IMR-90 (cell line): ENCODE results near the gene ZNF217. TPM values are rescaled to one million over a fixed set of nuclear protein-coding genes. Genes with fewer than 3 reads are reported as not detected.

Experiments used
- ATAC-seq: fragments of 200-7000 bp; cut with Tn5 transposase; 2 replicates; pipeline ENCODE4 v1.9.1; 2020; ENCODE audit warnings: low read depth, mild to moderate bottlenecking, moderate library complexity
- BruUV-seq: library from RNA; stranded (reverse); fragments of 400-500 nt; replicated peaks from 2 replicates; lab custom pipeline; 2021; lab: Mats Ljungman, UMichigan
- CTCF ChIA-PET: fragments of 300-600 bp; formaldehyde crosslinking; extraction: SDS; loops from one replicate; lab custom pipeline; 2021; ENCODE audit warnings: antibody characterized with exemption; lab: Yijun Ruan, JAX
- POLR2A ChIA-PET: fragments of 300-600 bp; sonication (Branson Sonifier 250); formaldehyde crosslinking; loops from one replicate; lab custom pipeline; 2022; ENCODE audit warnings: antibody characterized with exemption; ENCODE audit not compliant: unreplicated experiment; lab: Charles Lee
- DNase-seq: peaks from one replicate; pipeline ENCODE4 v3.0.0; 2013
- H2AFZ ChIP-seq: replicated peaks from 2 replicates; pipeline ENCODE3; 2013; ENCODE audit warnings: low read length, mild to moderate bottlenecking; ENCODE audit not compliant: poor library complexity
- H2AK5ac ChIP-seq: 2 replicates; pipeline ENCODE4 v1.6.1; 2013; ENCODE audit warnings: low read depth, low read length, inconsistent platforms
- H2AK9ac ChIP-seq: replicated peaks from 2 replicates; pipeline ENCODE3; 2013; ENCODE audit warnings: mild to moderate bottlenecking, low read depth, low read length, moderate library complexity; ENCODE audit not compliant: poor library complexity
- H2BK120ac ChIP-seq: 2 replicates; pipeline ENCODE4 v1.6.1; 2013; ENCODE audit warnings: low read depth, low read length, inconsistent platforms
- H2BK15ac ChIP-seq: 3 replicates; pipeline ENCODE4 v1.6.1; 2013; ENCODE audit warnings: low read depth, low read length, inconsistent platforms
- H2BK20ac ChIP-seq: 2 replicates; pipeline ENCODE4 v1.6.1; 2013; ENCODE audit warnings: low read depth, mild to moderate bottlenecking, inconsistent platforms, low read length, moderate library complexity
- H2BK5ac ChIP-seq: 2 replicates; pipeline ENCODE4 v1.6.1; 2013; ENCODE audit warnings: mild to moderate bottlenecking, low read depth, low read length, inconsistent platforms; ENCODE audit not compliant: poor library complexity, severe bottlenecking
- H3K14ac ChIP-seq: replicated peaks from 2 replicates; pipeline ENCODE4 v1.6.1; 2013; ENCODE audit warnings: low read depth, low read length, inconsistent platforms
- H3K18ac ChIP-seq: 2 replicates; pipeline ENCODE4 v1.6.1; 2013; ENCODE audit warnings: low read depth, low read length, control low read depth
- H3K23ac ChIP-seq: 2 replicates; pipeline ENCODE4 v1.6.1; 2013; ENCODE audit warnings: low read depth, low read length, inconsistent platforms
- H3K27ac ChIP-seq: 2 replicates; pipeline ENCODE4 v1.5.1; 2013; ENCODE audit warnings: mild to moderate bottlenecking, control low read depth, low read length; ENCODE audit not compliant: insufficient read depth
- H3K27me3 ChIP-seq: 2 replicates; pipeline ENCODE4 v1.6.1; 2013; ENCODE audit warnings: low read length; ENCODE audit not compliant: control insufficient read depth, insufficient read depth
- H3K36me3 ChIP-seq: 2 replicates; pipeline ENCODE4 v1.6.1; 2013; ENCODE audit warnings: low read length, mixed read lengths; ENCODE audit not compliant: control insufficient read depth, insufficient read depth
- H3K4ac ChIP-seq: 2 replicates; pipeline ENCODE4 v1.6.1; 2013; ENCODE audit warnings: low read depth, low read length, inconsistent platforms
- H3K4me1 ChIP-seq: 2 replicates; pipeline ENCODE4 v1.6.1; 2013; ENCODE audit warnings: low read length, mixed read lengths; ENCODE audit not compliant: control insufficient read depth, insufficient read depth
- H3K4me2 ChIP-seq: 2 replicates; pipeline ENCODE4 v1.6.1; 2013; ENCODE audit warnings: low read depth, mild to moderate bottlenecking, control low read depth, low read length, moderate library complexity
- H3K4me3 ChIP-seq: 2 replicates; pipeline ENCODE4 v1.5.1; 2013; ENCODE audit warnings: low read depth, mild to moderate bottlenecking, control low read depth, low read length, moderate library complexity; ENCODE audit not compliant: insufficient read depth
- H3K56ac ChIP-seq: 2 replicates; pipeline ENCODE4 v1.6.1; 2013; ENCODE audit warnings: low read length, inconsistent platforms; ENCODE audit not compliant: insufficient read depth; ENCODE audit errors: extremely low read depth
- H3K79me1 ChIP-seq, 2 experiments: 2 replicates each; pipeline ENCODE4 v1.6.1; 2013; ENCODE audit warnings: low read length in 2 of 2, inconsistent platforms in 1 of 2, low read depth in 1 of 2
- H3K9ac ChIP-seq: 2 replicates; pipeline ENCODE4 v1.6.1; 2013; ENCODE audit warnings: low read depth, low read length, control low read depth
- H3K9me1 ChIP-seq: 2 replicates; pipeline ENCODE4 v1.6.1; 2013; ENCODE audit warnings: low read length, inconsistent platforms; ENCODE audit not compliant: insufficient read depth
- H3K9me3 ChIP-seq: 2 replicates; pipeline ENCODE4 v1.6.1; 2013; ENCODE audit warnings: low read length; ENCODE audit not compliant: control insufficient read depth, insufficient read depth
- H4K20me1 ChIP-seq: 2 replicates; pipeline ENCODE4 v1.6.1; 2013; ENCODE audit warnings: low read length, inconsistent platforms; ENCODE audit not compliant: insufficient read depth
- H4K5ac ChIP-seq: 2 replicates; pipeline ENCODE4 v1.6.1; 2013; ENCODE audit warnings: mild to moderate bottlenecking, low read depth, low read length, control low read depth
- H4K8ac ChIP-seq, 2 experiments: 2 replicates each; pipeline ENCODE4 v1.6.1; 2013; ENCODE audit warnings: low read depth in 2 of 2, low read length in 2 of 2, control low read depth in 1 of 2, inconsistent platforms in 1 of 2
- H4K91ac ChIP-seq: 2 replicates; pipeline ENCODE4 v1.6.1; 2013; ENCODE audit warnings: low read depth, low read length, inconsistent platforms; ENCODE audit not compliant: insufficient read depth
- CHD1 ChIP-seq: IDR thresholded peaks from 2 replicates; pipeline ENCODE4 v1.6.1; 2012; ENCODE audit warnings: low read depth, low read length, improper control_type of control experiment
- MAFK ChIP-seq: IDR thresholded peaks from 2 replicates; pipeline ENCODE4 v1.6.1; 2012; ENCODE audit warnings: low read depth, low read length, improper control_type of control experiment
- MAZ ChIP-seq: IDR thresholded peaks from 2 replicates; pipeline ENCODE4 v1.6.1; 2012; ENCODE audit warnings: low read depth, mild to moderate bottlenecking, low read length, improper control_type of control experiment, moderate library complexity, borderline replicate concordance
- RCOR1 ChIP-seq: IDR thresholded peaks from 2 replicates; pipeline ENCODE4 v1.6.1; 2012; ENCODE audit warnings: mild to moderate bottlenecking, low read length, improper control_type of control experiment; ENCODE audit not compliant: insufficient replicate concordance
- WGBS, 2 experiments: methylation state at CpG; one replicate each; pipeline versions ENCODE4 v1.1.5 to v1.1.7; 2013; ENCODE audit warnings: missing lambda C conversion rate in 2 of 2; ENCODE audit not compliant: insufficient read length in 1 of 2; ENCODE audit errors: extremely low coverage in 2 of 2; 5-methylcytosine and 5-hydroxymethylcytosine counted together
- dilution Hi-C: fragments of 300-500 bp; cut with HindIII; formaldehyde crosslinking; loops from one replicate; pipeline ENCODE4 v1.14.3; 2018; ENCODE audit warnings: low sequenced_read_pairs; ENCODE audit not compliant: unreplicated experiment
- in situ Hi-C: fragments of 300-500 bp; cut with MboI; formaldehyde crosslinking; loops from 3 replicates; pipeline ENCODE4 v1.14.3; 2019; ENCODE audit warnings: low sequenced_read_pairs, inconsistent platforms, mixed read lengths
- intact Hi-C: fragments of 100-400 bp; cut with micrococcal nuclease; formaldehyde crosslinking; loops from 2 replicates; pipeline ENCODE4 v1.10.0; 2022
- polyA plus RNA-seq, 3 experiments: library from polyadenylated mRNA; depleted of rRNA; stranded (reverse); fragments of >200 nt; gene quantifications; 2 replicates each; pipeline ENCODE4 v1.2.3, GENCODE V29; 2012; ENCODE audit warnings: low replicate concordance in 1 of 3
- total RNA-seq: library from RNA; depleted of rRNA; stranded (reverse); fragments of >200 nt; gene quantifications from 2 replicates; pipeline ENCODE4 v1.2.3, GENCODE V29; 2012
- TF ChIP-seq, protein P1 (sequence below): fragments of 150-350 bp; IDR thresholded peaks from 2 replicates; pipeline ENCODE4 v1.6.1; 2016; ENCODE audit warnings: low read depth, mild to moderate bottlenecking, low read length, moderate library complexity, borderline replicate concordance
- TF ChIP-seq, protein P2 (sequence below): fragments of 150-350 bp; IDR thresholded peaks from 2 replicates; pipeline ENCODE4 v1.6.1; 2017; ENCODE audit warnings: mild to moderate bottlenecking, antibody characterized with exemption, low read length, low read depth

Gene ZNF217
- total and polyA plus RNA-seq, 2 of the 4 experiments (the other 2 are of a cell fraction): 9.1 to 27.8 TPM

DNA sequence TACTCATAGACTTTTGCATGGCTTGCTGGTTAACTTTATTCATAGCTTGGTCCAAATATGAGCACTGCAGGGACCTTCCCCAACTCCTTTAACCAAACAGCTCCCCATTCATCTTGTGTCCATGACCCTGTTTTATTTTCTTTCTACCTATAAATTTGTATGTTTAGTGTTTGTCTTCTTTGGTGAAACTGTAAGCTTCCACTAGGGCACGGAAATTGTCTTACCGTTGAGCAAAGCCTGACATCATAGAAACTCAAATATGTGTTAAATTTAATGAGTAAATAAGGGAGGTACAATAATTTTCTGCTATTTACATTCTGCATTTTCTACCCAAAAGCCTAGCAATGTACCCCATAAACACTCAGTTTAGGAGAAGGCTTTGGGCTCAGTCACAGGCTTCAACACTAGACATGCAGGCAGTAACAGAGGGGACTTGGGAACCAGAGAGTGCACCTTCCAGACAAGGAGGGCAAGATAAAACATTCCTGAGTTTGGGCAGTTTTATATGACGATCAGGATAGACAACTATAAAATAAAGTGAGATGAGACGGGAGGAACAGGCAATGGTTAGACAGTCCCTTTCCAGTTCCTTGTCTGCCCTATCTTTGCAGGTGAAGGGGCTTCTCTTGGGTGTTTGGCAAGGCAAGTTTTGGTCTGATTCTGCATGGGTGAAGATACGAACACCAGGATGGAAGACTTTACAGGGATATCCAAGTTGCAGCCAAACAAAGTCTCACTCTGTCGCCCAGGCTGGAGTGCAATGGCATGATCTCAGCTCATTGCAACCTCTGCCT, 46.2 kb upstream of the ZNF217 start:
- H3K9ac ChIP-seq: no peak overlapping the region
- no peak overlapping the region for H2BK120ac ChIP-seq
- dilution Hi-C loops: no loop called here
- no peak overlapping the region for H2BK5ac ChIP-seq
- H3K79me1 ChIP-seq: no peaks in the 10 kb centered on the region
- H3K27me3 ChIP-seq: no peaks in the 10 kb centered on the region
- no peak overlapping the region for H2AFZ ChIP-seq
- H3K14ac ChIP-seq: no peak overlapping the region; the same call in 1 of the 2 replicates
- H2BK20ac ChIP-seq: no peak overlapping the region
- no peak overlapping the region for H4K8ac ChIP-seq
- intact Hi-C loops: loop anchor here (5.0 kb wide), 1 partner anchor 52 kb away; no protein-coding TSS in a partner anchor
- no peak overlapping the region for H3K56ac ChIP-seq
- H2AK9ac ChIP-seq: no peak overlapping the region
- no peaks in the 10 kb centered on the region for H3K9me3 ChIP-seq
- no peak overlapping the region for H3K27ac ChIP-seq
- H3K36me3 ChIP-seq: no peaks in the 10 kb centered on the region
- H4K5ac ChIP-seq: no peak overlapping the region
- in situ Hi-C loops: no loop called here
- H3K9me1 ChIP-seq: no peaks in the 10 kb centered on the region; the same call in 1 of the 2 replicates
- H4K20me1 ChIP-seq: no peaks in the 10 kb centered on the region
- H3K4me3 ChIP-seq: no peak overlapping the region
- peaks cover 10% of the 10 kb centered on the region for H3K4me1 ChIP-seq
- BruUV-seq: no TSS peak
- no peak for DNase-seq
- H3K23ac ChIP-seq: no peak overlapping the region
- POLR2A ChIA-PET: no interaction called here
- no peak overlapping the region for H3K4me2 ChIP-seq
- no peak for ATAC-seq
- no peak overlapping the region for H3K18ac ChIP-seq
- no peak overlapping the region for H2BK15ac ChIP-seq
- 85% methylated on average over 2 of the region's 6 CpGs; no CpG with 5 or more reads in 1 of the 2 experiments for WGBS, 2 experiments
- no peak overlapping the region for H2AK5ac ChIP-seq
- H4K91ac ChIP-seq: no peak overlapping the region
- H3K4ac ChIP-seq: 0 out of 2 replicates have a peak overlapping the region, but pooled peaks have one; percentile 29
- CTCF ChIA-PET: no interaction called here
- TF ChIP-seq, protein P1, sequence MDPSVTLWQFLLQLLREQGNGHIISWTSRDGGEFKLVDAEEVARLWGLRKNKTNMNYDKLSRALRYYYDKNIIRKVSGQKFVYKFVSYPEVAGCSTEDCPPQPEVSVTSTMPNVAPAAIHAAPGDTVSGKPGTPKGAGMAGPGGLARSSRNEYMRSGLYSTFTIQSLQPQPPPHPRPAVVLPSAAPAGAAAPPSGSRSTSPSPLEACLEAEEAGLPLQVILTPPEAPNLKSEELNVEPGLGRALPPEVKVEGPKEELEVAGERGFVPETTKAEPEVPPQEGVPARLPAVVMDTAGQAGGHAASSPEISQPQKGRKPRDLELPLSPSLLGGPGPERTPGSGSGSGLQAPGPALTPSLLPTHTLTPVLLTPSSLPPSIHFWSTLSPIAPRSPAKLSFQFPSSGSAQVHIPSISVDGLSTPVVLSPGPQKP: no peak
- TF ChIP-seq RCOR1 (no peak), MAFK (no peak), MAZ (no peak), CHD1 (no peak)
- TF ChIP-seq, protein P2, sequence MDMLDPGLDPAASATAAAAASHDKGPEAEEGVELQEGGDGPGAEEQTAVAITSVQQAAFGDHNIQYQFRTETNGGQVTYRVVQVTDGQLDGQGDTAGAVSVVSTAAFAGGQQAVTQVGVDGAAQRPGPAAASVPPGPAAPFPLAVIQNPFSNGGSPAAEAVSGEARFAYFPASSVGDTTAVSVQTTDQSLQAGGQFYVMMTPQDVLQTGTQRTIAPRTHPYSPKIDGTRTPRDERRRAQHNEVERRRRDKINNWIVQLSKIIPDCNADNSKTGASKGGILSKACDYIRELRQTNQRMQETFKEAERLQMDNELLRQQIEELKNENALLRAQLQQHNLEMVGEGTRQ: no peak
